NCI-H748 (cell line): ENCODE results near the gene PDZRN4.
"Not testable (repeated sequence)": the region's sequence is repeated elsewhere in the genome, so short reads cannot be mapped to it uniquely, and the experiment has no call there.

Experiments
- DNase-seq: peaks from one replicate; lab custom pipeline; 2025; ENCODE audit not compliant: unreplicated experiment; lab: John Stamatoyannopoulos, UW

The PDZRN4 gene

DNA sequence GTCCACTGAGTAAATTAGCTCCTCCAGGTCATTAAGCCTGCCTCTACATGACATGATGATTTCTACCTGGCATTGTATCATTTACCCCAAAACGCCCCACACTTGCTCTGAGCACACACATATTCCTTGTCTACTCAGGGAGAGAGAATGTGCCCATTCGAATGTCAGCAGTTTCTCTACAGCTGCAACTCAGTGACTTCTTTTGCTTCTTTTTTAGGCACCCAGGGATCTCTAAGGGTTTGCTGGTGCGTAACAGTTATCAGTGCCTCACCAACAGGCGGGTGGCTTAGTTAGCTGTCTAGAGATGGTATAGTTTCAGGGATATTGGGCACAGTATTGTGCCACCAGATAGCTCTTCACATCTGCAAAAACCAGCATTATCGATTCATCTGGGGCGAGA lies 316.9 kb downstream of the PDZRN4 start:
- no peak for DNase-seq

GRCh38 chr12:41507286-41507685 lies 319.2 kb downstream of the PDZRN4 start:
- DNase-seq: no peak

DNA sequence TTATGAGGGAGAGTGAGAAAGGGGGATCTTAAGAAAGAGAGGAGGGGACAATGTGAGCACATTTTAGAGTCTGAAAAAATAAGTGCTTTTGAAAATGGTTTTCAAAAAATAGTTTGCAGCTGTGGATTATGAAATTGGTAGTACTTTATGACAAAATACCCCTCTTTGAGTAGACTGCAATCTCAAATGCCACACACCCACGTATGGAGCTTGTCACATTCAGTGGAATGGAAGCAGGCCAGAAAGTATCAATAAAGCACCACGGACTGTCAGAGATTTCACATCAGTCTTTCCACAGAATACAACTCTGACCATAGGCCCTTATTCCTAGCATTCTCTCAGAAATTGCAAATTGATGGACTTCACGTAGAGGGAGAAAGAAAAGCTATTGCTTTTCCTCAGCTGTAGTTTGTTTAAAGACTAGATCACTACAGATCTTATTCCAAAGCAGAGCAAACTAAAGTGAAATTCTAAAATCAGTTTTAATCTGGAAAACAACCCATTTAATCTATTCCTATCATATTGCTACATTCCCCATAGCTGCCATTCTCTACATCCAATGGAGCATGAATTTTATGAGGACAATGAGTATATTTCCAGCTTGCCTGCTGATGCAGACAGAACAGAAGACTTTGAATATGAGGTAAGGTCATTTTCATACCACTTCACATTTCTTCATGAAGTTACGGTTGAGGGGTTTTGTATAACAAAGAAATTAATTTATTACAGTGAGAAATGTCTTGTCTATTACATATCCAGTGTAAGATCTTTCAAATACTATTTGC lies 321.3 kb downstream of the PDZRN4 start:
- no peak for DNase-seq

GRCh38 chr12:41510470-41510869 lies 322.4 kb downstream of the PDZRN4 start:
- DNase-seq: peak; percentile 19

GRCh38 chr12:41511247-41511646 lies 323.1 kb downstream of the PDZRN4 start:
- DNase-seq: no peak

GRCh38 chr12:41512497-41512896 lies 324.4 kb downstream of the PDZRN4 start:
- no peak for DNase-seq

DNA sequence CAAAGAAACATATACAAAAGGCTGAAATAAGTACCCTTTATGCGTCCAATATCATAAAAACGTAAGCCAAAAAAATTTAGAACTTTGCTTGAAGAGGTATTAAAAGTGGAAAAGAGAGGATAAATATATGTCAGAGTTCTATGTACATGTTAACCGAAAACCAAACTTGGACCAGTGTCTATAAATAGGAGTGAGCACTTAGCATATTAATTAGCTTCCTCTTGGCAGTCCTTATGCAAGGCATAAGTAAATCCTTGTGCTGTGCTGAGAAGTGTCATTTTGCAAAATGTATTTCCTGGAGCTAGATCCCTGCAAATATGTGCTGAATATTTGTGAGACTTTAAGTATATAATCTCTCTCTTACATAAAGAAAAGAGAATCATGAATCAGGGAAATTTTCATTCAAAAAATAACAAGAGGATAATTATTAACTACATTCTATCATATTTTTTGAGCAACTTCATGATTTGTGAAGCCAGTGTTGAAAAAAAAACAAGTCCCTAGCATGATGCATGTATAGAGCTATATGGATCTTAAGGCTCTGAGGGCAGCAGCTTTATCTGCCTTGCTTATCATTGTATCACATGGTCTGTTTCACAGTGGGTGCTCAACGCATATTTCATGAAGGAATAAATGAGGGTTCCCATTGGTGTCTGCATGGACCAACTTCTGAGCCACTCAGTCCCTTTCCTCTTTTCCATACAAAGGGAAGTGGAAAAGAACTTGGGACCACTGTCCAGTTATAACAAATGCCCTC lies 326.1 kb downstream of the PDZRN4 start:
- no peak for DNase-seq

GRCh38 chr12:41514907-41515306 lies 326.8 kb downstream of the PDZRN4 start:
- peak; percentile 53 for DNase-seq

- DNase-seq: peak; percentile 67
Measured at GRCh38 chr12:41515953-41516352, 327.8 kb downstream of the PDZRN4 start.

DNA sequence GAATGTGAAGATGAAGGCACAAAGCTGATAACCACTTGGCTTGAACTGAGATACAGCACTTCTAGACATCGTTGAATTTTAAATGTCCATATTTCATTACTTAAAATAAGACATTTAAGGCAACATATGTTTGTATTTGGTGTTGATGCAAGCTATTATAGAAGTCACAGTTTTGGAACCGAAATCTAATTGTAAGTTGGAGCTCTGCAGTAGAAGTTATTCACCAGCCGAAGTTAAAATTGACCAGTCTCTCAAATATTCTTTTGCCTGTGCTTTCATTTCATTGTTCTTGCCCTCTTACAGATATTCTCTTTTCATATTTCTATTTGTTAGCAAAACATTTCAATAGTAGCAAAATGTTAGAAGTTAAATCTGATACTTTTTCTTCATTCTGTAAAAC lies 332.7 kb downstream of the PDZRN4 start:
- DNase-seq: no peak

DNA sequence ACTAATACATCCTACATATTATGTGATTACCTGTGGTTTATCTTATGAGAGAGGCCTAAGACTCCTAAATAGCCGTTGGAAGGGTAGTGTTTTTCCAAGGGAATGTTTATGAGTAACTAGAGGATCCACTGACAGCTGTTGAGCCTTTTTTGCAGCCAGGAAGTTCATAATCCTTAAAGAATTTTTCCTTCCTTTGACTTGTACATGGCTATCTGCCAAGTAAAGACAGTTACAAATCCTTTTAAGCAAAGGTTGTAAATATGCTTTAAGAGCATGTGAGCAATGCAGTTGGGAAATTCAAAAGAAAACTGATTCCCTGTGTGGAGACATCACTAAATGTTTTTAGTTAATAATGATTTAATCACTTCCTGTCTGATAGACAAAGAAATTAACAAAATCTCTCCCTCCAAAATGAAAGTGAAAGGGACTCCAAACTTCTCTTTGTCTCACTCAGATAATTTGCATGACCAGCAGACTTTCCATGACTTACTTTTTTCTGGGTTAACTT lies 333.8 kb downstream of the PDZRN4 start:
- peak; percentile 30 for DNase-seq

- no peak for DNase-seq
Measured at GRCh38 chr12:41527062-41527461, 338.9 kb downstream of the PDZRN4 start.

- no peak for DNase-seq
Measured at GRCh38 chr12:41527534-41528116, 339.5 kb downstream of the PDZRN4 start.

- DNase-seq: no peak
Measured at GRCh38 chr12:41528874-41529273, 340.8 kb downstream of the PDZRN4 start.

DNA sequence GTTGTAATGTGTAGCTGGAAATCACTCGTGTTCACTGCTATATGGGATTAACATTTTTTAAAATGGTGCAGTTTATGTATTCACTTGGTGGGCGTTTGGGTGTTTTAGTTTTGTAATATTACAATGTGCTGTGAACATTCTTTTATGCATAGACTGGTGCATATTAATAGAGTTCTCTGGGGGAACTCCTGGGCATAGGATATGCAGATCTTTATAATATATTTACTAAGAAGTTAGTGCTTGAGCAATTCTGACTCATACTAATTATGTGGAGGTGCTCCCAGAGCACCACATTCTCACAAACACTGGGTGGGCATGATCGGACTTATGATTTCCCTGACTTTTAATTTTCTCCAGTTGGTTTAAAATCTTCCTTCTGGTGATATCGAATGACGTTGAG lies 342.3 kb downstream of the PDZRN4 start:
- no peak for DNase-seq

- DNase-seq: no peak
Measured at GRCh38 chr12:41531147-41531829, 343.2 kb downstream of the PDZRN4 start.

GRCh38 chr12:41532072-41532471 lies 344.0 kb downstream of the PDZRN4 start:
- DNase-seq: no peak

- no peak for DNase-seq
Measured at GRCh38 chr12:41536813-41537490, 348.8 kb downstream of the PDZRN4 start.

DNA sequence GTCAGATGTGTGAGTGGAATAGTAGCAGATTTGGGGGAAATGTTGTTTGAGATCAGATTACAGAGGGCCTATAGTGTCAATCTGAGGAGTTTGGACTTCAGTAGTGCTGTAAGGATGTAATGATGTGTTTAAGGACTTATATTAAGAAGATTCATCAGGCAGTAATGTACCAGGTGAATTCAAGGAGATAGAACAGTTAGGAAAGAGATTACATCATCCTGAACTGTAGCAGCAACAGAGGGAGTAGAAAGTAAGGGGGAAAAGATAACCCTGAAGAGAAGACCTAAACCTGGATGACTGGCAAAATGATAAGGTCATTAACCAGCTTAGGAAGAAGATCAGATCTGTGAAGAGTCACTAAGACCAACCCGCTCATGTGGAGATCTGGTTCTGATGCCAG lies 349.4 kb downstream of the PDZRN4 start:
- DNase-seq: no peak

GRCh38 chr12:41545761-41546160 lies 357.6 kb downstream of the PDZRN4 start:
- DNase-seq: no peak

DNA sequence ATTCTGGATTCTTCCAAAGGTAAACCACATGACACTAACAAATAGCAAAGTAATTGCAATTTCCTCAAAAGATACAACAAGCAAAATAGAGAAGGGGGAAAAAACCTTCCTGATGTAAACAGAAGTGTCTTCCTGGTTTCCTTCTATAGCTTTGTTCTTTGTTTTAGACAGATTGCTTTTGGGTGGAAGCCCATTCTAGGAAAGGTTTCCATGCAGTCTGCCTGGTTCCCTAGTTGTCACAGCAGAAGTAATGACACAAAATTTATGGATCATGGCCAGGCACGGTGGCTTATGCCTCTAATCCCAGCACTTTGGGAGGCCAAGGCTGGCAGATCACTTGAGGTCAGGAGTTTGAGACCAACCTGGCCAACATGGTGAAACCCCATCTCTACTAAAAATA lies 359.0 kb downstream of the PDZRN4 start:
- not testable (repeated sequence) for DNase-seq
